ENCODE measurements around the gene KSR1. TPM values are rescaled to one million over a fixed set of nuclear protein-coding genes. Genes with fewer than 3 reads are reported as not detected.

The KSR1 gene
- total RNA-seq, 1 donor from 2014 or later, result 9.5 TPM

DNA sequence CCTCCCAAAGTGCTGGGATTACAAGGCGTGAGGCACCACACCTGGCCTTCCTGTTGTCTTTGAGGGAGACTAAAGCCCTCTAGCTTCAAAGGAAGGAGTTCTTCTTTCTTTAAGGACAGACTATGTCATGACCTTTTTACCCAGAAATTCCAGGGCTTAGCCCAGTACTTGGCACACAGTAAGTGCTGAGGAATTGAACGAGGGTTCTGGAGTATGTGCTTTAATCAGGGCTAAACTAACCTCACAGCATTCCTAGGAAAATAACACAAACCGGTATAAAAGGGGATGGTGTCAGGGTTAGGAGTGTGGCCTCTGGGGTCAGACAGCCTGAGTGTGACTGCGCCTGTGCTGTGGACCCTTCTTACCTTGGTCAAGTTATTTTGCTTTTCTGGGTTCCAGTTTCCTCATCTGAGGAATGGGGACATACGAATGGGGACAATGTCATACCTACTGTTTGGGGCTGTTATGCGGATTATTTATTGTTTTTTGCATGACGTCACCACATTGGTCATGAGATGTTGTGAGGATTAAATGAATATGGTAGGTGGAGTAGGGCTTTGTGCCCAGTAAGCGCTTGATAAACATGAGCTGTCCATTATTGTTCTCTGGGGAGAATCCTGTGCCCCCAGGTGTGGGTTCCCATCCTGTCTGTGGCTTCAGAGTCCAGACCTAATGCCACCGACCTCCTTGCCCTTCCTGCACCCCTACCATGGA is 21.9 kb downstream of the KSR1 start:
- Histone ChIP-seq H3K27me3 (ENCODE audit: low read depth) (no peaks in the 10 kb centered on the region), H3K4me1 (peaks cover 41% of the 10 kb centered on the region), H3K36me3 (no peaks in the 10 kb centered on the region), H3K27ac (replicated peaks) (no peak overlapping the region), H3K4me3 (no peak overlapping the region), H3K9me3 (replicated peaks) (no peaks in the 10 kb centered on the region)
- TF ChIP-seq CTCF (IDR thresholded peaks at IDR 0.05; ENCODE audit: borderline replicate concordance), result no peak
- DNase-seq, result no peak
- intact Hi-C loops (cut with micrococcal nuclease), result no loop called here

GRCh38 chr17:27478901-27479538 is 22.8 kb downstream of the KSR1 start:
- H3K27ac ChIP-seq (replicated peaks), result no peak overlapping the region
- no peaks in the 10 kb centered on the region for H3K27me3 ChIP-seq (ENCODE audit: low read depth)
- no peak for TF ChIP-seq CTCF (IDR thresholded peaks at IDR 0.05; ENCODE audit: borderline replicate concordance)
- intact Hi-C loops (cut with micrococcal nuclease), result no loop called here
- no peak for DNase-seq
- H3K9me3 ChIP-seq (replicated peaks), result no peaks in the 10 kb centered on the region
- no peaks in the 10 kb centered on the region for H3K36me3 ChIP-seq
- peaks cover 33% of the 10 kb centered on the region for H3K4me1 ChIP-seq
- no peak overlapping the region for H3K4me3 ChIP-seq

DNA sequence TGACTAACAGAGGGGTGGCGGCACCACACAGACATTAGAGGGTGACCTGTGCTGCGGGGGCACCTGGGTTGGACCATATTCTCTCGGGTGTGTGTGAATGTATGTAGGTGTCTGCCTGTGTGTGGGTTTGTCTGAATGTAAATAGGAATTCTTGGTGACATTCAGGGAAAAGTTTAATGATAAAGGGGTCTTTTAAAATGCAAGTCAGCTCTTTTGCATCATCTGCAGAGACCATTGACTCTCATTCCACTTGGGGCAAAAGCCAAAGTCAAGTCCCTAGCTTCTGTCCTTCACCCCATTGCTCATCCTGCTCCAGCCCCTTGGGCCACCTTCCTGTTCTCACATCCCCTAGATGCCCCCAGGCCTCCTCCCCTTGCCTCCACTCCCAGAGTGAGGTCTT is 23.6 kb downstream of the KSR1 start:
- DNase-seq, result no peak
- Histone ChIP-seq H3K36me3 (no peaks in the 10 kb centered on the region), H3K27ac (replicated peaks) (no peak overlapping the region), H3K4me1 (peaks cover 28% of the 10 kb centered on the region), H3K4me3 (no peak overlapping the region), H3K27me3 (ENCODE audit: low read depth) (no peaks in the 10 kb centered on the region), H3K9me3 (replicated peaks) (no peaks in the 10 kb centered on the region)
- intact Hi-C loops (cut with micrococcal nuclease), result no loop called here
- no peak for TF ChIP-seq CTCF (IDR thresholded peaks at IDR 0.05; ENCODE audit: borderline replicate concordance)

DNA sequence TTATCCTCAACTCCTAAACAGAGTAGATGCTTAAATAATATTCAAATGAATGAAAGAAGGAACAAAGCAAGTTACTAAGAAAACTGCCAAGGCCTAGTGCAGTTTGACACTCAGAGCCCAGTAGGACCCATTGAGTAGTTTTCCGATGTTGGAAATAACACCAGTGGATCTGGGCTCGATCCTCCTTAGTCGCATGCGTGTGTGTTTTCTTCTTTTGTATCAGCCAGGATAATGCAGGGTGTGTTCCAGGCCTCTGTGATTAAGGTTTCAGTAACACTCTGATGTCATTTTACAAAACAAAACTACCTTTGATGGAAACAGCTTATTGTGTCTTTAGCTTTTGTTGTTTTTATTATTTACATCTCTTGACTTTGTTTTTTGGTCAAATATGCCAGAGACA is 24.5 kb downstream of the KSR1 start:
- Histone ChIP-seq H3K27me3 (ENCODE audit: low read depth) (no peaks in the 10 kb centered on the region), H3K36me3 (no peaks in the 10 kb centered on the region), H3K4me1 (peaks cover 28% of the 10 kb centered on the region), H3K9me3 (replicated peaks) (no peaks in the 10 kb centered on the region), H3K27ac (replicated peaks) (no peak overlapping the region), H3K4me3 (no peak overlapping the region)
- no peak for TF ChIP-seq CTCF (IDR thresholded peaks at IDR 0.05; ENCODE audit: borderline replicate concordance)
- DNase-seq, result no peak
- intact Hi-C loops (cut with micrococcal nuclease), result no loop called here

- Histone ChIP-seq H3K27me3 (ENCODE audit: low read depth) (no peaks in the 10 kb centered on the region), H3K27ac (replicated peaks) (no peak overlapping the region), H3K4me1 (peaks cover 35% of the 10 kb centered on the region), H3K36me3 (no peaks in the 10 kb centered on the region), H3K9me3 (replicated peaks) (no peaks in the 10 kb centered on the region), H3K4me3 (no peak overlapping the region)
- TF ChIP-seq CTCF (IDR thresholded peaks at IDR 0.05; ENCODE audit: borderline replicate concordance), result no peak
- intact Hi-C loops (cut with micrococcal nuclease), result no loop called here
- no peak for DNase-seq
Measured at GRCh38 chr17:27481327-27481726, 25.1 kb downstream of the KSR1 start.
